ENCODE results near the gene FBRSL1. TPM values are rescaled to one million over a fixed set of nuclear protein-coding genes. Genes with fewer than 3 reads are reported as not detected.

The FBRSL1 gene
- polyA plus RNA-seq, 1 donor = 57.1 TPM

- WGBS (ENCODE audit: insufficient coverage, low lambda C conversion rate) = 64% methylated on average over 5 of the region's 23 CpGs
- Histone ChIP-seq H3K27me3 (ENCODE audit: control insufficient read depth, insufficient read depth, low read length) (no peaks in the 10 kb centered on the region), H3K9me3 (ENCODE audit: control insufficient read depth, low read depth, low read length) (no peaks in the 10 kb centered on the region), H3K27ac (ENCODE audit: low read length) (no peak overlapping the region), H3K36me3 (ENCODE audit: control insufficient read depth, insufficient read depth, low read length) (peaks cover 5% of the 10 kb centered on the region), H3K4me1 (ENCODE audit: control insufficient read depth, insufficient read depth, low read length) (peaks cover 48% of the 10 kb centered on the region), H3K4me3 (ENCODE audit: low read length) (peak overlapping the region; percentile 81)
- no peak for DNase-seq
Measured at GRCh38 chr12:132491761-132492378, 1.9 kb downstream of the FBRSL1 start.

- no CpG with 5 or more reads among the region's 12 CpGs for WGBS (ENCODE audit: insufficient coverage, low lambda C conversion rate)
- Histone ChIP-seq H3K36me3 (ENCODE audit: control insufficient read depth, insufficient read depth, low read length) (peaks cover 5% of the 10 kb centered on the region), H3K27me3 (ENCODE audit: control insufficient read depth, insufficient read depth, low read length) (no peaks in the 10 kb centered on the region), H3K27ac (ENCODE audit: low read length) (no peak overlapping the region), H3K9me3 (ENCODE audit: control insufficient read depth, low read depth, low read length) (no peaks in the 10 kb centered on the region), H3K4me3 (ENCODE audit: low read length) (no peak overlapping the region), H3K4me1 (ENCODE audit: control insufficient read depth, insufficient read depth, low read length) (peaks cover 48% of the 10 kb centered on the region)
- no peak for DNase-seq
Measured at GRCh38 chr12:132492522-132492921, 2.6 kb downstream of the FBRSL1 start.

- Histone ChIP-seq H3K27me3 (ENCODE audit: control insufficient read depth, insufficient read depth, low read length) (no peaks in the 10 kb centered on the region), H3K36me3 (ENCODE audit: control insufficient read depth, insufficient read depth, low read length) (peaks cover 5% of the 10 kb centered on the region), H3K4me1 (ENCODE audit: control insufficient read depth, insufficient read depth, low read length) (peaks cover 50% of the 10 kb centered on the region), H3K4me3 (ENCODE audit: low read length) (no peak overlapping the region), H3K9me3 (ENCODE audit: control insufficient read depth, low read depth, low read length) (no peaks in the 10 kb centered on the region), H3K27ac (ENCODE audit: low read length) (peak overlapping the region; percentile 73)
- no CpG with 5 or more reads among the region's 12 CpGs for WGBS (ENCODE audit: insufficient coverage, low lambda C conversion rate)
- peak in 1 of 2 donors; percentile 12 for DNase-seq
Measured at GRCh38 chr12:132492951-132493350, 3.0 kb downstream of the FBRSL1 start.

- Histone ChIP-seq H3K27ac (ENCODE audit: low read length) (peak overlapping the region; percentile 73), H3K9me3 (ENCODE audit: control insufficient read depth, low read depth, low read length) (no peaks in the 10 kb centered on the region), H3K36me3 (ENCODE audit: control insufficient read depth, insufficient read depth, low read length) (peaks cover 5% of the 10 kb centered on the region), H3K4me1 (ENCODE audit: control insufficient read depth, insufficient read depth, low read length) (peaks cover 50% of the 10 kb centered on the region), H3K27me3 (ENCODE audit: control insufficient read depth, insufficient read depth, low read length) (no peaks in the 10 kb centered on the region), H3K4me3 (ENCODE audit: low read length) (peak overlapping the region; percentile 10)
- DNase-seq = peak; percentile 76 to 84
- WGBS (ENCODE audit: insufficient coverage, low lambda C conversion rate) = no CpG with 5 or more reads among the region's 18 CpGs
Measured at GRCh38 chr12:132493482-132494178, 3.7 kb downstream of the FBRSL1 start.

GRCh38 chr12:132494294-132495164 lies 4.6 kb downstream of the FBRSL1 start:
- H3K27ac ChIP-seq (ENCODE audit: low read length) = peak overlapping the region; percentile 67
- H3K36me3 ChIP-seq (ENCODE audit: control insufficient read depth, insufficient read depth, low read length) = peaks cover 5% of the 10 kb centered on the region
- H3K4me3 ChIP-seq (ENCODE audit: low read length) = no peak overlapping the region
- H3K27me3 ChIP-seq (ENCODE audit: control insufficient read depth, insufficient read depth, low read length) = no peaks in the 10 kb centered on the region
- no CpG with 5 or more reads among the region's 25 CpGs for WGBS (ENCODE audit: insufficient coverage, low lambda C conversion rate)
- DNase-seq = peak in 1 of 2 donors; percentile 36
- H3K4me1 ChIP-seq (ENCODE audit: control insufficient read depth, insufficient read depth, low read length) = peaks cover 45% of the 10 kb centered on the region
- H3K9me3 ChIP-seq (ENCODE audit: control insufficient read depth, low read depth, low read length) = no peaks in the 10 kb centered on the region

- peaks cover 45% of the 10 kb centered on the region for H3K4me1 ChIP-seq (ENCODE audit: control insufficient read depth, insufficient read depth, low read length)
- no peak for DNase-seq
- no peak overlapping the region for H3K27ac ChIP-seq (ENCODE audit: low read length)
- no peaks in the 10 kb centered on the region for H3K9me3 ChIP-seq (ENCODE audit: control insufficient read depth, low read depth, low read length)
- no CpG with 5 or more reads among the region's 9 CpGs for WGBS (ENCODE audit: insufficient coverage, low lambda C conversion rate)
- H3K27me3 ChIP-seq (ENCODE audit: control insufficient read depth, insufficient read depth, low read length) = no peaks in the 10 kb centered on the region
- peaks cover 5% of the 10 kb centered on the region for H3K36me3 ChIP-seq (ENCODE audit: control insufficient read depth, insufficient read depth, low read length)
- no peak overlapping the region for H3K4me3 ChIP-seq (ENCODE audit: low read length)
Measured at GRCh38 chr12:132495165-132495544, 5.2 kb downstream of the FBRSL1 start.

GRCh38 chr12:132495629-132496357 lies 5.8 kb downstream of the FBRSL1 start:
- Histone ChIP-seq H3K36me3 (ENCODE audit: control insufficient read depth, insufficient read depth, low read length) (peaks cover 5% of the 10 kb centered on the region), H3K27me3 (ENCODE audit: control insufficient read depth, insufficient read depth, low read length) (no peaks in the 10 kb centered on the region), H3K4me1 (ENCODE audit: control insufficient read depth, insufficient read depth, low read length) (peaks cover 48% of the 10 kb centered on the region), H3K9me3 (ENCODE audit: control insufficient read depth, low read depth, low read length) (no peaks in the 10 kb centered on the region), H3K4me3 (ENCODE audit: low read length) (no peak overlapping the region), H3K27ac (ENCODE audit: low read length) (no peak overlapping the region)
- no peak for DNase-seq
- WGBS (ENCODE audit: insufficient coverage, low lambda C conversion rate) = no CpG with 5 or more reads among the region's 31 CpGs

- Histone ChIP-seq H3K27ac (ENCODE audit: low read length) (no peak overlapping the region), H3K4me1 (ENCODE audit: control insufficient read depth, insufficient read depth, low read length) (peaks cover 48% of the 10 kb centered on the region), H3K4me3 (ENCODE audit: low read length) (no peak overlapping the region), H3K36me3 (ENCODE audit: control insufficient read depth, insufficient read depth, low read length) (peaks cover 5% of the 10 kb centered on the region), H3K9me3 (ENCODE audit: control insufficient read depth, low read depth, low read length) (no peaks in the 10 kb centered on the region), H3K27me3 (ENCODE audit: control insufficient read depth, insufficient read depth, low read length) (no peaks in the 10 kb centered on the region)
- DNase-seq = no peak
- WGBS (ENCODE audit: insufficient coverage, low lambda C conversion rate) = no CpG with 5 or more reads among the region's 10 CpGs
Measured at GRCh38 chr12:132496358-132496669, 6.4 kb downstream of the FBRSL1 start.

GRCh38 chr12:132496710-132497109 lies 6.8 kb downstream of the FBRSL1 start:
- H3K36me3 ChIP-seq (ENCODE audit: control insufficient read depth, insufficient read depth, low read length) = peaks cover 5% of the 10 kb centered on the region
- H3K9me3 ChIP-seq (ENCODE audit: control insufficient read depth, low read depth, low read length) = no peaks in the 10 kb centered on the region
- H3K4me1 ChIP-seq (ENCODE audit: control insufficient read depth, insufficient read depth, low read length) = peaks cover 48% of the 10 kb centered on the region
- no peak for DNase-seq
- H3K27me3 ChIP-seq (ENCODE audit: control insufficient read depth, insufficient read depth, low read length) = no peaks in the 10 kb centered on the region
- no peak overlapping the region for H3K27ac ChIP-seq (ENCODE audit: low read length)
- WGBS (ENCODE audit: insufficient coverage, low lambda C conversion rate) = no CpG with 5 or more reads among the region's 27 CpGs
- no peak overlapping the region for H3K4me3 ChIP-seq (ENCODE audit: low read length)
